ENCODE data around the gene ZBP1. TPM values are rescaled to one million over a fixed set of nuclear protein-coding genes. Genes with fewer than 3 reads are reported as not detected.

Gene ZBP1
- total RNA-seq, 1 donor from 2014 or later, result 2.4 TPM

DNA sequence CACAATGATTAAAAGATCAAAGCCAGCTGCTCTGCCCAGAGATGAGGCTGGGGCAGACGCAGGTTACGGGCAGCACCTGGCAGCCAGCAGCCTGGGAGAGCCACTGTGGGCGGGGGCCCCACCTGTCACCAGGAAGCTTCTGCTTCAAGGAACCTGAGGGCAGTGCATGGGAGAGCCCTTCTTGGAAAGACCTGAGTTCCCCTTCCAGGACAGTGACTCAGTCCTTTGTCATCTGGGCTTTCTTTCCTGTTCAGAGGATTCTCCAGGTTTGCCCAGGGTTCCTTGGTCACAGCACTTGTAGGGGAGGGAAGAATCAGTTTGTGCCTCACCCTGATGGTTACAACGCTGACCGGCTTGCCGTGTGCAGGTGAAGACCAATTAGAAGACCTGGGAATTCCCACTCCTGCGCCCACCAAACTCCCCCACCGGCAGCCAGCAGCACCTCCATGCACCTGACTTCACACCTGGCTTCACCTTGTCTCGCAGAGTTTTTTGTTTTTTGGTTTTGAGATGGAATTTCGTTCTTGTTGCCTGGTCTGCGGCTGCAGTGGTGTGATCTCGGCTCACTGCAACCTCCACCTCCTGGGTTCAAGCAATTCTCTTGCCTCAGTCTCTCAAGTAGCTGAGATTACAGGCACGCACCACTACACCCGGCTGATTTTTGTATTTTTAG, 2.0 kb downstream of the ZBP1 start:
- DNase-seq (ENCODE audit: low spot score), result no peak

DNA sequence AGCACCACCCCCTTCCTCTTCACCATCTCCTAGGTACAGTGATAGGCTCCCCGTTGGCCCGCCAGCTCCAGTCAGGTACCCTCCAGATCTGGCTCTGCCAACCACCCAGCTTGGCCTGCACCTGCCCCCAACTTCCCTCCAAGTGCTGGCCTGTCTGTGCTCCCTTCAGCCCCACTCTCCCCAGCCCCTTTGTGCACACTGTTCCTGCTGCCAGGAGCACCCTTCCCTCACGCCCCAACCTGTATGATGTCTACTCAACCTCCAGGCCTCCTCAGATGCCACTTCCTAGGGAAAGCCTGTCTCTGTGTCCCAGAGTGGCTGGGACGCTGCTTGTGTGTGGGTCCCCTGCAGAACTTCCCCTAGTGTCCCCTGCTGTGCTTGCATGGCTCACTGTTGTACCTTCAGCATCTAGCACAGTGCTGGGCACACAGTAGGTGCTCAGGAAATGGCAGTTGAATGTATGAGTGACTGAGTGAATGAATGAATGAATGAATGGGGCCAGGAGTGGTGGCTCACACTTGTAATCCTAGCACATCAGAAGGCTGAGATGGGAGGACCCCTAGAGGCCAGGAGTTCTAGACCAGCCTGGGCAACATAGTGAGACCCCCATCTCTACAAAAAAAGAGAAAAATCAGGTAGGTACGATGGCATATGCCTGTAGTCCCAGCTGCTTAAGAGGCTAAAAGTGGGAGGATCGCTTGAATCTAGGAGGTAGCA, 3.0 kb downstream of the ZBP1 start:
- peak; percentile 33 for DNase-seq (ENCODE audit: low spot score)

DNA sequence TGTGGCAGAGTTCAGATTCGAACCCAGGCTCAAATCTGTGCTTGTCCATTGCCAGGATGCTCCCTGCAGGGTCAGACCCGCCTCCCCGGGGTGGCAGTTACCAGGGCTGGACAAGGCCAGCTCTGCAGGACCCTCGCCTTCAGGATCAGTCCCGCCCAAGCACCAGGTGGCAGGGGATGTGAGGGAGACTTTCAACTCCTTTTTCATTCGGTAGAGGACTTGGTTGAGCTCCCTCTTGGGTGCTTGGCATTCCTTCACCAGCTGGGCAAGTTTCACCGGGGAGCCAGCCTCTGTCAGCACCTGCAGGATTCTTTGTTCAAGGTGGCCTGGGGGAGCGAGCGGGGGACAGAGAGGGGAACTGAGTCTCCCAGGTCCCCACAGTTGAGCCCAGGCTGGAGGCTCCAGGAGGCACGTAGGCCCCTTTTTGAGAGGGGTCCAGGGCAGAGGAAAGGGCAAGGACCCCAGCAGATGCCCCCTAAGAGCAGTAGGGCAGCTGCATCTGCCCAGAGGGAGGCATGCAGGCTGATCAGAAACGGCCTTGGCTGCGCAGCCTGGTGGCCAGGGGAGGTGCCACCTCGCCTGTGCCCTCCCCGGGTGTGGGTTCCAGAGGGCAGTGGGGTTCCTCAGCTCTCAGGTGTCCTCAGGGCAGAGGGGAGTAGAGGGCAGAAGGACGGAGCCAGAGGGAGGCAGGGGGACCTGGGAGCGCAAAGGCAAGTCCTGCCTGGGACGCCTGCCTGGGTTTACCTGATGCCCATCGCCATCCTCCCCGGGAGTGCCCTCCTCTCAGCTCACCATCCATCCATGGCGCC, 3.9 kb downstream of the ZBP1 start:
- DNase-seq (ENCODE audit: low spot score), result peak; percentile 38

DNA sequence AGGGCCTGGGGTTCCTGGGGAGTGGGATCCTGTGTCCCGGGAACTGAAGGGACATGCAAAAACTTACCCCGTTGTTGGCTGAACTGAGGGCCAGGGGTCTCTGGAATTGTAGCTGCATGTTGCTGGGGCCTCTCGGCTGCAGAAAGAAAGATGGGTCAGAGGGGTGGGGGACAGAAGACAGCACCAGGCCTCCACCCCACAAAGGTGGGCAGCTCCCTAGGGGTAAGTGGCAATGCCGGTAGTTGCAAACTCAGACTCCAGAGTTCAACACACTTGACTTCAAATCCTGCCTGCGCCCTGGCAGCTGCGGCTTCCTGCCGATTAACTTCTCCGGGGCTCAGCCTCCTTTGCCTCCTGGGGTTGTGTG, 4.8 kb downstream of the ZBP1 start:
- no peak for DNase-seq (ENCODE audit: low spot score)

DNA sequence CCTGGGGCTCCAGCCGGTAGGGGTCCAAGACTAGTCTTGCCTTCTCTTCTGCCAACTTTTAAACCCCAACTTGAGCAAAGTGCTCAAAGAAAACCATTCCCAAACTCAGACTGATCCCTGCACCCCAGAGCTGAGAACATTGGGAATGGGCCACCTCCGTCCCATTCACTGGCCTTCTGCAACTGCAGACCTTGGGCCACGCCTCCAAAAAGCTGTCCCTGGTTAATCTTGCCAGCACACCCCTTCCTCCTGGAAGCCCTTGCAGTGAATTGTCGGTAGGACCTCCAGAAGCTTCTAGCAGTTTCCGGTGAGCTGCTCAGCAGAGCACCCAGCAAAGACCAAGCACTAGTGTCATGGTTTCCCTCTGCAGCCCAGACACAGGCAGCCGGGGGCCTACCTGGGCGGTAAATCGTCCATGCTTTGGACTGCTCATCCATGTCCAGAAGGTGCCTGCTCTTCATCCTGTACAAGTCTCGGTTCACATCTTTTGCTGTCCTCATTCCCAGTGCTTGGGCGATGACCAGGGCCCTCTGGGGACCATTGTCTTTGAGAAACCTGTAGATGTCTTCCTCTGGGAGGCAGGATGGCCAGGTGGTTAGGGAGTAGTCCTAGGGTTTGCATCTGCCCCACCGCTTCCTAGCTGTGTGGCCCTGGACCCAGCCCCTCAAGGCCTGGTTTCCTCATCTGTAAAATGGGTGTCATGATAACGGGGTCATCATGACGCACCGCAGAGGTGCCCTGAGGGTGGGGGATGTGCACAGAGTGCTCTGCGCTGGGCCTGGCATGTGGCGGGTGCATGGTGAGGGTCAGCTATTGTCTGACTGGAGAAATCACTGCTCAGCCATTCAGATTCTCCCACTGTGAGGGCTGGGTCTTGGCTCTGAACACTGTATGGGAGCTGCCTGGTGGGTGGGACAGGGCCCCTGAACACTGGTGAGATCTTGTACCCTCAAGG, 5.5 kb downstream of the ZBP1 start:
- no peak for DNase-seq (ENCODE audit: low spot score)

DNA sequence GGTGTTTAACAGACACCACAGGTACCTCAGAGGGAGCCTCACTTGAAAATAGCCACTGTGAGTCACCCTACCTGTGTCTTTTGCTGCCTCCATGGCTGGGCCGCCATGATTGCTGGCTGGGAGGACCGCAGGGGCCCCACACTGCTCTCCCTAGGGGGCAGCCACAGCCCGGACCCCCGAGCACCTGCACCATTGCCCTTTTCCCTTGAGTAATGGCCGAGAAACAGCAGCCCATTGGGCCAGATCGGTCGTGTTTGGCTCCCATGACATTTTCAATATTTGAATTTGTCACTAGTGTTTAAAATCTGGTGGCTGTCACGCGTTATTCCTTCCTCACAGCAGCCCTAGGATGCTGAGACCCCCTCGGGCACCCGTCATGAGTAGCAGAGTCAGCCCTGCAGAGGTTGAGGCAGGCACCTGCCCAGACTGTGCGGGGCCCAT, 6.7 kb downstream of the ZBP1 start:
- no peak for DNase-seq (ENCODE audit: low spot score)

DNA sequence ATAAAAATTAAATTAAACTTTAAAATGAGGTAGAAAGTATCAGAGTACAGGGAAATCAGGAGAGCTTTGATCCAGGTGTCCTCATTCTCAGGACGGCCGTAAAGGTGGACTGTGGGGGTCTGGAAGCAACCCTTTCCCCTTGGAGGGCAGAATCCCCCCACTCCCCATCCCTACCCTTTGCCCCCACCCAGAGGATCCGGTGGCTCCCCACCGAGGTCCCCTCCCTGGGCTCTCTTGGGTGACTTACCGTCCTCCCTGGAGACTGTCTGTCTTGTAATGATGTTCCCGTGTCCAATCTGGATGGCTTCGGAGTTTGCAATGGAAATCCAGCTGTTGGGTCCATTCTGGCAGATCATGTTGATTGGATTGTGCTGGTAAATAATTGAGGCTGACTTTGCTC, 7.3 kb downstream of the ZBP1 start:
- DNase-seq (ENCODE audit: low spot score), result no peak

DNA sequence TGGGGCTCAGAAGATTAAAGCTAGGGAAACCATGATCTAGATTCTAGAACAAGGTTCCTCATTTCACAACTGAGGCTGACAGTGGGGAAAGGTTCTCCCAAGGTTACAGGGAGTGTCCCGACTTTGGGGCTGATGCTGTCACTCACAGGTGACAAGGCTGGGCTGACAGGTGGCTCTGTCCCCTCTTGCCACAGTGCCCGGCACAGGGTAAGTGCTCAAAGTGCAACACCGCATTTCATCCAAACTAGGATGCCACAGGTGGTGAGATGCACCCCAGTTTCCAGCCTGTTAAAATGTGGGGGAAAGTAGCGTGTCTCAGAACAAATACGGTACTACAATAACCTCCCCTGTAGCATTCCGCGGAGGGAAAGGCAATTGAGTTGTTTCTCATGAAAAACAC, 7.8 kb downstream of the ZBP1 start:
- DNase-seq (ENCODE audit: low spot score), result no peak

DNA sequence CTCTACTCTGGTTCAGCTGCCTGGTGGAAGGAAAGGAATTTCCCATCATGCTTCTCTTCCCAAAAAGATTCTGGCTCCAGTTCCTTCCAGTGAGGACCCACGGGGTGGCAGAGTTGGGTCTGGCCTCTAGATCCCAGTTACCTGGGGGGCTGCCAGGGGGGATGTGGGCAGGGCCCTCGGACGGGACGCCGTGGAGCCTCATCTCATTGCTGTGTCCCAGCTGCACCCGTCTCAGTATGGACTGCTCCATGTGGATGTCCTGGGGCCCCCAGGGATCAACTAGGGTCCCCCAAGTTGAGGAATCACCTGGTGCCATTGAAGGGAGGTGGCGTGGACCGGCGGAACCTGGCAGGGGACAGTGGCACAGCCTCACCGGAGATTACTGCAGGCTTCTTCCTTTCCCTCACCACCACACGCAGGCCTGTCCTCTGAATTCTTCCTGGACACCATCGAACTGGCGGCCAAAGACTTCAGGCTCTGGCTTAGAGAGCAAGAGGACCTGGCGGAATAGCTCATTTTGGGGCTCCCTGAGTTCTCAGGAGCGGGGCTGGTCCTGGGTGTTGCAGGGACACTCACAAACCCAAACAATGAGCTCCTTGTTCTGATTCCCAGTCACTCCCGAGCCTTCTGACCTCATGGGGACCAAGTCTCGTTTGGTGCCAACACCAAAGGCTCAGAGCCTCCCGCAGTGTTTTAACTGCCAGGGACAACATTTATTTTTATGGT, 8.5 kb downstream of the ZBP1 start:
- no peak for DNase-seq (ENCODE audit: low spot score)

DNA sequence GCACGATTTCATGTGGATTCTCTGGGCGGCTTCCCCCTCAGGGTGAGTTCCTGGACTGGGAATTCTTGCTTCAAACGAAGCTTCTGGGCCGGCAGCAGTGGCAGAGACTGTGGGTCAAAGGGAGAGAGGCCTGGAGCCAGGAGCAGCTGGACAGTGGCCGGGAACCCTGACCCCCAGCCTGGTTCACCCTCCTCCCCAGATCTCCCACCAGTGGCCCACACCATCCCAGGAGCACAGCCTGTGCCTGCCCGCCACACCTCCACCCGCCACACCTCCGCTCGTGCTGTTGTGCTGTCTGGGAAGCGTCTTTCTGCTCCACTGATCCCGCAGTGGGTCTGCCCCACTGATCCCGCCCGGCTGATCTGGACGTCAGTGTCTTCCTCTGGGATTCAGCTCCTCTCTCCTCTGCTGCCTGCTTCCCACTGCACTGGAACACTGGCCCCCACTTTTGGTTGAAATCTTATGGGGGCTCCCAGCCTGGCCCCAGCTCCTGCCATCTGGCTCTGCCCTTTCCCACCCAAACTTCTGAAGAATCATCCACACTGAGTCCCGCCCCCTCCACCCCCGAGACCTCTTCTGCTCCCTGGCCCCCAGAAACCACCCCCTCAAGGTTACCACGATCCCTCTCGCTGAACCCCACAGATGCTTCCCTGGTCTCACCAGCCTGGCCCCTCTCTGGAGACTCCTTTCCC, 9.8 kb downstream of the ZBP1 start:
- no peak for DNase-seq (ENCODE audit: low spot score)

DNA sequence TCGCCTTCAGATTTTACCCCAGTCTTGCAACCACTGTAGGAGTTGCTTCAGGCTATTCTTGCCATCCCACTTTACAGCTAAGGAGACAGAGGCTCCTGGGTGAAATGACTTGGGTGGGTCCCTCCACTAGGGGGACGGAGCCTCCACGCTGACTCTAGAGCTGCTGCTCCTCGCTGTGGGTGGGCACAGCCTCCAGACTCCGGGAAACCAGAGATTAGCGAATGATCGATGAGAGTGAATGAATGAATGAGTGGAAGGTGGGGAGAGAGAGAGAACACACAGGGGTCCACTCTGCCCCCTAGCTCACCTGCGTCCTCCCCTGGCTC, 10.4 kb downstream of the ZBP1 start:
- DNase-seq (ENCODE audit: low spot score), result no peak

DNA sequence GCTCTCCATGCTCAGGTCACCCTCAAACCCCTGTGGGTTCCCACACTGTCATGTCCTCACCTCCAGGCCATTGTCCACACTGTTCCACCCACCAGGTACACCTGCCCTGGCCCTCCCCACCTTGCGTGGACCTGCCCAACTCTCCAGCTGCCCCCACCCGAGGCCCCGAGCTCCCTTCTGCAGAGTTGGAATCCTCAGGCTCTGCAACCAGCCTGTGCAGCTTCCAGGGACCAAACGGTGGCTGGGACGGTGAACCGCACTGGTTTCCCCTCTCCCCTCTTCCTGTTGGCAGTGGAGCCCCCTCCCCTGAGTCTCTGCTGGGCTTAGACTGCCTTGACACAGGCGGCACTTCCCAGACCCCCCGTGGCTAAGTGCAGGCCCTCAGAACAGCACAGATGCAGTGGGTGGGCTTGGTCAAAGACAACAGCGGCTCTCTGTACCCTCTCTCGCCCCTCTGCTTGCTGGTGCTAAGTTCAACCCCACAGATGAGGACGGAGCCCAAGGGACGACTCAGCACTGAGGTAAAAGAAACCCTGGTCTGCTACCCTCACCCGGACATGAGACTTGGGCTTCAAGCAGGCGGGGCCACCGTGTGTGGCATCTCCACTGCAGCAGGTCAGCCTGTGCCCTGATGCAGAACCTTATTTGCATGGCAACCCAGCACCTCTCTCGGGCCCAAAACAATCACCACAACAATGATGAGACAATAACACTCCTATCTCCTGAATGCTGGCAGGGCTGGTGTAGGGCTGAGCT, 11.0 kb downstream of the ZBP1 start:
- no peak for DNase-seq (ENCODE audit: low spot score)

DNA sequence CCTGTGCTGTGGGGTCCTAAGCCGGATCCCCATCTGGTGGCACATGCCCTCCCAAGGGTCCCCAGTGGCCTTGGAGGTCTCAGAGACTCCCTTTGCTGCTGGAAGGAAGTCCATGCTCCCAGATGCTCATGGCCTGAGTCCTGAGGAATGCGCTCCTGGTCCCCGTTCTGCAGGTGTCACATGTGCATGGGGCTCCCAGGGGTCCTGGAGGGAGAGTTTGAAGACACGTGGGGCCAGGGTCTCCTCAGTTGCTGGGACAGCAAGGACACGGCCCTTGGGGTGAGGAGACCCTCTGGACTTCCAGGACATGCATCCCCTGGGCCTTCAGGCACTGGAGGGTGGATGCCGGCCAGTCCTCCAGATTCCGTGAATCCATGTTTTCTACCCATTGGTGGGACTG, 11.7 kb downstream of the ZBP1 start:
- no peak for DNase-seq (ENCODE audit: low spot score)

DNA sequence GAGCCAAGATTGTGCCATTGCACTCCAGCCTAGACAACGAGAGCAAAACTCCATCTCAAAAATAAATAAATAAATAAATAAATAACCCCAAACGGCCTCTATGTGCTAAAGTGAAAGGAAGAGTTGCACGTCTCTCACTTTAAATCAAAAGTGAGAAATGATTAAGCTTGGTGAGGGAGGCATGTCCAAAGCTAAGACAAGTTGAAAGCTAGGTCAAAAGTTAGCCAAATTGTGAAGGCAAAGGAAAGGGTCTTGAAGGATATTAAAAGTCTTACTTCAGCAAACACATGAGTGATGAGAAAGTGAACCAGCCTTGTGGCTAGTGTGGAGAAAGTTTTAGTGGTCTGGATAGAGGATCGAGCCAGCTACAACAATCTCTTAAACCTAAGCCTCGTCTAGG, 14.3 kb downstream of the ZBP1 start:
- no peak for DNase-seq (ENCODE audit: low spot score)

DNA sequence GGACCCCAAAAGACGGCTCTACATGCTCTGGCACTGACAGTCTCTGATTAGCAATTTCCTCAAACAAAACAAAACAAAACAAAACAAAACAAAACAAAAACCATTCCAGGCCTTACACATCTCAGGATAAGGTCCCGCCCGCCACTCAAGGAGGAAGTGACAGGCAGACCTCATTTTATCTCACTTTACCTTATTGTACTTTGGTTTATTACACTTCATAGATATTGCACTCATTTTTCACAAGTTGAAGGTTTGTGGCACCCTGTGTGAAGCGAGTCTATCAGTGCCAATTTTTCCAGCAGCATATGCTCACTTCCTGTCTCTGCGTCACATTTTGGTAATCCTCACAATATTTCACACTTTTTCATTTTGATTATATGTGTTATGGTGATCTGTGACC, 15.2 kb downstream of the ZBP1 start:
- no peak for DNase-seq (ENCODE audit: low spot score)

DNA sequence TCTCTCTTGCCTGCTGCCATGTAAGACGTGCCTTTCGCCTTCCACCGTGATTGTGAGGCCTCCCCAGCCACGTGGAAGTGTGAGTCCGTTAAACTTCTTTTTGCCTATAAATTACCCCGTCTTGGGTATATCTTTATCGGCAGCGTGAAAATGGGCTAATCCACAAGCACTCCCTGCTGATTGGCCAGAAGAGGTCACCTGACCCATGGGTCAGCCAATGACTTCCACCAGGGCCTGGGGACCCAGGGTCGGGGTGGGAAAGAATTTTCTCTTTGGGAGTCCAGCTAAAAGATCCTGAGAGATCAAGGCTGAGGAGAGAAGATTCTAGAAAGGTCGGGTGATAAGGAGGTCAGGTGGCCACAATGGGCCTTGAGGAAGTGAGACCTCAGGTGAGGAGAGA, 17.1 kb downstream of the ZBP1 start:
- DNase-seq (ENCODE audit: low spot score), result no peak

DNA sequence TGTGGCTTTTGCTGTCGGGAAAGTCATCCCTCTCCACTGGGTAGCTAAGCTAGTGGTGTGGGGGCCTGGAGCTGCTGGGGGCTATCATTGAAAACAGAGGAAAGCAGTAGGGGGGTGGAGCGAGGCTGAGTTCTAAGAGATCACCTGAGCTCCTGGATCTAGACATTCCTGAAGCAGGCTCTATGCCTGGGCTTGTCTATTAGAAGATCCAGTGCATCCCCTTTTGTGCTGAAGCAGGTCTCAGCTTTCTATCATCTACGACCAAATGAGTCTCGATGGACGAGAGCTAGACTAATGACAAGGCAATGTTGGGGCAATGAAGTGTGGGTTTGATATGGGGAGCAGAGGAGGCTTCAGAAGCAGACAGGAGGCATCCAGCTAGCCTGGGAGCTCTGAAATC, 18.5 kb downstream of the ZBP1 start:
- DNase-seq (ENCODE audit: low spot score), result no peak

DNA sequence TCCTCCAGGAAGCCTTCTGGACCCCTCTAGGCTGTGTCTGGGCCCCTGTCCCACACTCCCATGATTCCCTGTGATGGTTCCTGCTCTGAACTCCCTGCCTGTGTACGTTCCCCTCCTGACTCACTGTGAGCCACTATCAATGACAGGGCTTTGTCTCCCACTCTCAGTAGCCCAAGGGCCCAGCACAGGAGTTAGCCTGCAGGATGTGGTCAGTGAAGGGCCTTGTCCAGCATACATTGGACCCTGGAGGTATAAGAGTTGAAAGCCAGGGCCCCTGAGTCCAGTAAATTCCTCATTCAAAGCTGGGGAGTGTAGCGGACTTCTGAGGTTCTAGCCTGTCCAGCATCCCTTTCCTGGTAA, 19.0 kb downstream of the ZBP1 start:
- no peak for DNase-seq (ENCODE audit: low spot score)

DNA sequence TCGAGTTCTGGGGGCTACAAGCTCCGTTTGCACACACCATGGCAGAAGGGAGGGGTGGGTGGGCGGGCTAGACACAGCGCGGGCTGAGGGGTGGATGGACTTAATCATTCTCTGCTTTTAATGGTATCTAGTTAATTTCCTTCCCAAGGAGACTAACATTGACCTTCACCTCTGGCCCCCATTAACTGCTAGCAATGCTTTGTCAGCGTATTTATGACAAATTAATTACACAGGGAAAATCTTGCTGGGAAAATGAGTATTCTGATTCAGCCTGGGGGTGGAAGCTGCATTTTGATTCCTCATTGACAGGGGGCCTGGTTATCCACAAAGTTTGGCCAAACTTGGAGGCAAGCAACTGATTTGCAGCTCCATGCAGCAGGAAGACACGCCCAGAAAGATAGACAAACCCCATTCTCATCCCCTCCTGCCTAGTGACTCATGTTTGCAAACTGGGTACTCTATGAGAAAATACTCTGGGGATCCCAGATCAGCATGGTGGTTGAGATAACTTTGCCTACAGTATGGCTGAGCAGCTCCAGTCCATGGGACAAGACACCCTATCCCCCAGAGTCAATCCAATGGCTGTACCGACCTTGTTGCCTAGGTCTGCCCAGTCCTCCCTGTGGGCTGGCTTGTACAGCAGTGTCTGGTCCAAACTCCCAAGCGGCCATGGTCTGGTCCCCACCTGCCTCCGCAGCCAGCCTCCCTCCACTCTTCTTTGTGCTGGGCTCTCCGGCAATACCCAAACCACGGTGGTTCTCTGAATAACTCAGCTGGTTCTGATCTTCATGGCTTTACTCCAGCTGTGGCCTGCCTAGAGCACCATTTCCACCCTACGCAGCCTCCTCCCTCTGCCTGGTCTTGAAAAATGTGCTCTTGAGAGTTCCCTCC, 19.7 kb downstream of the ZBP1 start:
- DNase-seq (ENCODE audit: low spot score), result no peak
